ENCODE data around the gene OSTN.
"Not testable (repeated sequence)": the region's sequence is repeated elsewhere in the genome, so short reads cannot be mapped to it uniquely, and the experiment has no call there.

The OSTN gene

GRCh38 chr3:191269289-191270085 lies 70.4 kb downstream of the OSTN start:
- Histone ChIP-seq H3K4me2 (ENCODE audit: insufficient read depth, low read length) (no peak overlapping the region), H3K9ac (ENCODE audit: low read depth, low read length) (no peak overlapping the region), H3K4me3 (ENCODE audit: low read depth in 1 of 2, low read length in 2 of 2) (no peak overlapping the region), H3K27me3 (ENCODE audit: insufficient read depth, low read length, poor library complexity) (no peaks in the 10 kb centered on the region), H2AFZ (ENCODE audit: low read depth, low read length) (no peak overlapping the region), H3K79me2 (ENCODE audit: insufficient read depth, low read length) (no peaks in the 10 kb centered on the region), H3K9me3 (ENCODE audit: insufficient read depth, low read length, severe bottlenecking) (no peaks in the 10 kb centered on the region), H3K4me1 (ENCODE audit: insufficient read depth, low read length) (no peaks in the 10 kb centered on the region), H4K20me1 (ENCODE audit: insufficient read depth, low read length) (no peaks in the 10 kb centered on the region), H3K36me3 (ENCODE audit: insufficient read depth, low read length) (no peaks in the 10 kb centered on the region), H3K27ac (ENCODE audit: low read length) (no peak overlapping the region)
- no peak for DNase-seq
- TF ChIP-seq EZH2 (IDR thresholded peaks at IDR 0.05; ENCODE audit: borderline replicate concordance, low read depth, low read length, severe bottlenecking) (no peak), CTCF (IDR thresholded peaks at IDR 0.05; ENCODE audit: borderline replicate concordance, extremely low read depth, low read length, poor library complexity, severe bottlenecking) (no peak)
- no peak for ATAC-seq (ENCODE audit: insufficient read depth, low read depth)

GRCh38 chr3:191275244-191275643 lies 76.2 kb downstream of the OSTN start:
- H3K36me3 ChIP-seq (ENCODE audit: insufficient read depth, low read length); H3K27me3 ChIP-seq (ENCODE audit: insufficient read depth, low read length, poor library complexity); DNase-seq; H3K4me2 ChIP-seq (ENCODE audit: insufficient read depth, low read length); H3K4me1 ChIP-seq (ENCODE audit: insufficient read depth, low read length); H2AFZ ChIP-seq (ENCODE audit: low read depth, low read length); H3K27ac ChIP-seq (ENCODE audit: low read length); ATAC-seq (ENCODE audit: insufficient read depth, low read depth); H4K20me1 ChIP-seq (ENCODE audit: insufficient read depth, low read length); H3K9me3 ChIP-seq (ENCODE audit: insufficient read depth, low read length, severe bottlenecking); H3K79me2 ChIP-seq (ENCODE audit: insufficient read depth, low read length); H3K4me3 ChIP-seq (ENCODE audit: low read depth in 1 of 2, low read length in 2 of 2); H3K9ac ChIP-seq (ENCODE audit: low read depth, low read length): not testable (repeated sequence)

GRCh38 chr3:191275751-191276150 lies 76.7 kb downstream of the OSTN start:
- no peak overlapping the region for H3K4me2 ChIP-seq (ENCODE audit: insufficient read depth, low read length)
- no peaks in the 10 kb centered on the region for H3K79me2 ChIP-seq (ENCODE audit: insufficient read depth, low read length)
- no peak overlapping the region for H3K27ac ChIP-seq (ENCODE audit: low read length)
- no peaks in the 10 kb centered on the region for H3K36me3 ChIP-seq (ENCODE audit: insufficient read depth, low read length)
- H3K4me1 ChIP-seq (ENCODE audit: insufficient read depth, low read length), result no peaks in the 10 kb centered on the region
- H3K4me3 ChIP-seq (ENCODE audit: low read depth in 1 of 2, low read length in 2 of 2), result no peak overlapping the region
- no peaks in the 10 kb centered on the region for H4K20me1 ChIP-seq (ENCODE audit: insufficient read depth, low read length)
- H3K9ac ChIP-seq (ENCODE audit: low read depth, low read length), result no peak overlapping the region
- no peaks in the 10 kb centered on the region for H3K27me3 ChIP-seq (ENCODE audit: insufficient read depth, low read length, poor library complexity)
- H2AFZ ChIP-seq (ENCODE audit: low read depth, low read length), result no peak overlapping the region
- no peaks in the 10 kb centered on the region for H3K9me3 ChIP-seq (ENCODE audit: insufficient read depth, low read length, severe bottlenecking)
- ATAC-seq (ENCODE audit: insufficient read depth, low read depth) (no peak), DNase-seq (no peak)
- TF ChIP-seq CTCF (IDR thresholded peaks at IDR 0.05; ENCODE audit: borderline replicate concordance, extremely low read depth, low read length, poor library complexity, severe bottlenecking) (no peak), EZH2 (IDR thresholded peaks at IDR 0.05; ENCODE audit: borderline replicate concordance, low read depth, low read length, severe bottlenecking) (no peak)

GRCh38 chr3:191280111-191280510 lies 81.1 kb downstream of the OSTN start:
- no peak for ATAC-seq (ENCODE audit: insufficient read depth, low read depth)
- Histone ChIP-seq H3K36me3 (ENCODE audit: insufficient read depth, low read length) (no peaks in the 10 kb centered on the region), H4K20me1 (ENCODE audit: insufficient read depth, low read length) (no peaks in the 10 kb centered on the region), H3K79me2 (ENCODE audit: insufficient read depth, low read length) (no peaks in the 10 kb centered on the region), H3K9me3 (ENCODE audit: insufficient read depth, low read length, severe bottlenecking) (no peaks in the 10 kb centered on the region), H3K27me3 (ENCODE audit: insufficient read depth, low read length, poor library complexity) (no peaks in the 10 kb centered on the region), H2AFZ (ENCODE audit: low read depth, low read length) (no peak overlapping the region), H3K27ac (ENCODE audit: low read length) (no peak overlapping the region), H3K4me2 (ENCODE audit: insufficient read depth, low read length) (no peak overlapping the region), H3K4me3 (ENCODE audit: low read depth in 1 of 2, low read length in 2 of 2) (no peak overlapping the region), H3K4me1 (ENCODE audit: insufficient read depth, low read length) (no peaks in the 10 kb centered on the region), H3K9ac (ENCODE audit: low read depth, low read length) (no peak overlapping the region)
- no peak for TF ChIP-seq EZH2 (IDR thresholded peaks at IDR 0.05; ENCODE audit: borderline replicate concordance, low read depth, low read length, severe bottlenecking)
- no peak for TF ChIP-seq CTCF (IDR thresholded peaks at IDR 0.05; ENCODE audit: borderline replicate concordance, extremely low read depth, low read length, poor library complexity, severe bottlenecking)
- no peak for DNase-seq
